HepG2 (cell line): Measurements from ENCODE around the gene GTF2I. TPM values are rescaled to one million over a fixed set of nuclear protein-coding genes. Genes with fewer than 3 reads are reported as not detected.

Source experiments
- ATAC-seq: fragments of 200-7000 bp; cut with Tn5 transposase; 3 replicates; pipeline ENCODE4 v1.9.1; 2020; ENCODE audit warnings: mild to moderate bottlenecking, moderate library complexity
- BruUV-seq: library from RNA; stranded (reverse); fragments of 400-500 nt; replicated peaks from 2 replicates; lab custom pipeline; 2021; lab: Mats Ljungman, UMichigan
- CTCF ChIA-PET: fragments of 300-600 bp; formaldehyde crosslinking; extraction: SDS; loops from one replicate; lab custom pipeline; 2021; ENCODE audit warnings: low total read pairs, inconsistent platforms, low intra/inter-chr PET ratio; lab: Yijun Ruan, JAX
- POLR2A ChIA-PET: fragments of 350-600 bp; sonication (Branson Sonifier 250); formaldehyde crosslinking; loops from one replicate; lab custom pipeline; 2020; ENCODE audit warnings: antibody characterized with exemption, inconsistent platforms; lab: Yijun Ruan, JAX
- DNase-seq: peaks from one replicate; pipeline ENCODE4 v3.0.0-alpha.2; 2015; ENCODE audit warnings: low spot score
- FAIRE-seq: peaks from 3 replicates; lab custom pipeline; 2011; peaks lifted over from hg19 to GRCh38; lab: Jason Lieb, UNC
- H2AFZ ChIP-seq: one replicate; pipeline ENCODE4 v1.6.1; 2011; ENCODE audit warnings: low read length, inconsistent platforms
- H3K27ac ChIP-seq: fragments of 300-600 bp; 3 replicates; pipeline ENCODE4 v1.8.0; 2011; ENCODE audit warnings: mixed run types, mild to moderate bottlenecking, mixed read lengths, low read length, inconsistent platforms; ENCODE audit not compliant: insufficient read depth; ENCODE audit errors: extremely low read length
- H3K27me3 ChIP-seq, 2 experiments: fragments of 200-600 bp in 1 of 2; 2 replicates in 1 of 2; 3 replicates in 1 of 2; pipeline versions ENCODE4 v1.6.0 to v1.8.0; 2011; ENCODE audit warnings: low read length in 2 of 2, mild to moderate bottlenecking in 2 of 2, moderate library complexity in 2 of 2, inconsistent platforms in 1 of 2; ENCODE audit not compliant: insufficient read depth in 2 of 2, control insufficient read depth in 1 of 2
- H3K36me3 ChIP-seq, 2 experiments: fragments of 200-600 bp in 1 of 2; replicated peaks in 1 of 2; 2 replicates in 1 of 2; 3 replicates in 1 of 2; pipeline versions ENCODE4 v1.5.1 to v1.8.0; 2011; ENCODE audit warnings: low read length in 2 of 2, inconsistent platforms in 1 of 2; ENCODE audit not compliant: insufficient read depth in 2 of 2, control insufficient read depth in 1 of 2
- H3K4me1 ChIP-seq: 2 replicates; pipeline ENCODE4 v1.5.1; 2012; ENCODE audit warnings: low read length, inconsistent platforms; ENCODE audit not compliant: insufficient read depth
- H3K4me2 ChIP-seq: 2 replicates; pipeline ENCODE4 v1.6.0; 2011; ENCODE audit warnings: low read depth, low read length, inconsistent platforms
- H3K4me3 ChIP-seq, 3 experiments: fragments of 200-600 bp in 1 of 3; sonication (generic), shearing (Covaris generic) in 1 of 3; replicated peaks in 1 of 3; 2 replicates each; pipeline ENCODE4 v1.5.1; 2011 to 2016; ENCODE audit warnings: low read length in 3 of 3, inconsistent platforms in 2 of 3, low read depth in 2 of 3, mild to moderate bottlenecking in 2 of 3, control low read depth in 1 of 3, mixed read lengths in 1 of 3; ENCODE audit not compliant: insufficient read depth in 1 of 3
- H3K79me2 ChIP-seq: one replicate; pipeline ENCODE4 v1.6.1; 2011; ENCODE audit warnings: low read length, inconsistent platforms; ENCODE audit not compliant: insufficient read depth
- H3K9ac ChIP-seq: 2 replicates; pipeline ENCODE4 v1.6.0; 2011; ENCODE audit warnings: mild to moderate bottlenecking, low read depth, low read length, inconsistent platforms; ENCODE audit not compliant: insufficient read depth
- H3K9me3 ChIP-seq: 2 replicates; pipeline ENCODE4 v1.5.1; 2012; ENCODE audit warnings: mild to moderate bottlenecking, low read length
- H4K20me1 ChIP-seq: 2 replicates; pipeline ENCODE4 v1.6.0; 2011; ENCODE audit warnings: inconsistent platforms, mild to moderate bottlenecking, low read length, moderate library complexity; ENCODE audit not compliant: insufficient read depth
- CEBPB ChIP-seq: IDR thresholded peaks from 2 replicates; pipeline ENCODE4 v1.6.1; 2011; ENCODE audit warnings: low read depth, low read length, improper control_type of control experiment, borderline replicate concordance
- GFI1 ChIP-seq: sonication (generic); formaldehyde crosslinking; IDR thresholded peaks from 2 replicates; pipeline ENCODE4 v1.5.0; 2020; ENCODE audit warnings: missing genetic modification reagents, mild to moderate bottlenecking, borderline replicate concordance
- RBM22 ChIP-seq: fragments of 200-400 bp; formaldehyde crosslinking; optimal IDR thresholded peaks from 2 replicates; pipeline ENCODE3; 2017; ENCODE audit warnings: mild to moderate bottlenecking, low read length, moderate library complexity
- ZBTB14 ChIP-seq: sonication (generic); formaldehyde crosslinking; IDR thresholded peaks from 2 replicates; pipeline ENCODE4 v1.4.0; 2020; ENCODE audit warnings: missing genetic modification reagents
- ZKSCAN8 ChIP-seq: IDR thresholded peaks from 2 replicates; pipeline ENCODE4 v1.6.1; 2016; ENCODE audit warnings: borderline replicate concordance, missing genetic modification reagents, missing compliant biosample characterization
- WGBS: methylation state at CpG from one replicate; pipeline ENCODE4 v1.1.6; 2017; ENCODE audit warnings: low lambda C conversion rate; 5-methylcytosine and 5-hydroxymethylcytosine counted together
- in situ Hi-C: cut with HindIII; loops from 2 replicates; pipeline ENCODE4 v1.10.0; 2017; ENCODE audit warnings: low pct_unique_long_range_greater_than_20kb; ENCODE audit not compliant: extremely low pct_ligation_motif_present
- intact Hi-C: fragments of 100-400 bp; cut with micrococcal nuclease; formaldehyde crosslinking; loops from one replicate; pipeline ENCODE4 v1.10.0; 2022; ENCODE audit not compliant: unreplicated experiment
- polyA plus RNA-seq, 8 experiments: library from polyadenylated mRNA; depleted of rRNA in 3 of 8; stranded (reverse) in 7 of 8; unstranded in 1 of 8; fragments of >200 nt; fragmentation: Illumina TruSeq in 4 of 8; extraction: Trizol in 4 of 8; gene quantifications; 2 replicates each; pipeline versions ENCODE4 v1.2.1 to v1.2.3, GENCODE V29; 2011 to 2016; ENCODE audit warnings: low read depth in 4 of 8, missing spikeins in 1 of 8, mixed read lengths in 1 of 8; ENCODE audit not compliant: insufficient read depth in 1 of 8
- total RNA-seq, 5 experiments: library from RNA; depleted of rRNA; stranded (reverse); fragments of >200 nt; fragmentation: Illumina TruSeq; extraction: Trizol; gene quantifications; 2 replicates each; pipeline ENCODE4 v1.2.3, GENCODE V29; 2016; ENCODE audit warnings: low read depth in 1 of 5

Gene GTF2I
- total and polyA plus RNA-seq, 2 of the 13 experiments (the other 11 are each of a cell fraction or from before 2014, with no cell fraction given): 74.6 to 125 TPM

GRCh38 chr7:74708569-74709275 is 51.2 kb downstream of the GTF2I start:
- in situ Hi-C loops (no loop called here), intact Hi-C loops (no loop called here)
- CTCF ChIA-PET: no interaction called here
- no peaks in the 10 kb centered on the region; the same call in 1 of the 2 replicates for H3K9me3 ChIP-seq
- TF ChIP-seq CEBPB: peak; percentile 77
- no peak for TF ChIP-seq ZBTB14 (CRISPR knock-in tag)
- TF ChIP-seq RBM22: peak; percentile 71
- no peak for TF ChIP-seq GFI1 (CRISPR knock-in tag)
- TF ChIP-seq ZKSCAN8 (CRISPR knock-in tag): no peak
- TF ChIP-seq, all 625 proteins: peak for 2
- Histone ChIP-seq H3K4me3 (no peak overlapping the region), H3K4me2 (no peak overlapping the region), H3K79me2 (no peaks in the 10 kb centered on the region), H4K20me1 (0 out of 2 replicates have a peak, but pooled peaks cover 4% of the 10 kb centered on the region), H3K36me3 (peaks cover 24 to 92% of the 10 kb centered on the region in 2 experiments), H3K9ac (no peak overlapping the region), H3K27me3 (no peaks in the 10 kb centered on the region), H2AFZ (no peak overlapping the region), H3K27ac (no peak overlapping the region), H3K4me1 (peaks cover 2% of the 10 kb centered on the region; the same call in 1 of the 2 replicates)
- 91% methylated on average over 6 of the region's 7 CpGs for WGBS
- FAIRE-seq (no peak), DNase-seq (no peak), ATAC-seq (peak; percentile 27; the same call in 1 of the 3 replicates)
- POLR2A ChIA-PET: no interaction called here
- no TSS peak for BruUV-seq
